Neural cell (in vitro differentiated cells): ENCODE measurements around the gene ZNF619. TPM values are rescaled to one million over a fixed set of nuclear protein-coding genes. Genes with fewer than 3 reads are reported as not detected.

Source experiments
- H2AFZ ChIP-seq: fragments of 200-600, 300-800 bp; sonication (generic), shearing (Covaris generic); 2 replicates; pipeline ENCODE4 v1.6.0; 2014; ENCODE audit warnings: low read depth, mild to moderate bottlenecking, antibody characterized with exemption, low read length, moderate library complexity
- H3F3A ChIP-seq: fragments of 200-600 bp; shearing (Covaris generic); 2 replicates; pipeline ENCODE4 v1.6.1; 2016; ENCODE audit warnings: mild to moderate bottlenecking, moderate library complexity, mixed read lengths, antibody characterized with exemption, low read length; ENCODE audit not compliant: insufficient read depth, poor library complexity, severe bottlenecking
- H3K27ac ChIP-seq: fragments of 200-600, 300-800 bp; sonication (generic), shearing (Covaris generic); 2 replicates; pipeline ENCODE4 v1.5.1; 2014; ENCODE audit warnings: mild to moderate bottlenecking, low read length, moderate library complexity
- H3K27me3 ChIP-seq: fragments of 300-800, 200-600 bp; sonication (generic), shearing (Covaris generic); 2 replicates; pipeline ENCODE4 v1.6.0; 2014; ENCODE audit warnings: mild to moderate bottlenecking, low read depth, low read length, moderate library complexity; ENCODE audit not compliant: insufficient read depth
- H3K36me3 ChIP-seq: fragments of 300-800, 200-600 bp; sonication (generic), shearing (Covaris generic); 2 replicates; pipeline ENCODE4 v1.5.1; 2014; ENCODE audit warnings: mild to moderate bottlenecking, antibody characterized with exemption, low read length, moderate library complexity; ENCODE audit not compliant: insufficient read depth
- H3K4me2 ChIP-seq: fragments of 300-800, 200-600 bp; sonication (generic), shearing (Covaris generic); 2 replicates; pipeline ENCODE4 v1.6.0; 2014; ENCODE audit warnings: mild to moderate bottlenecking, low read length
- H3K4me3 ChIP-seq: fragments of 300-800, 200-600 bp; sonication (generic), shearing (Covaris generic); 2 replicates; pipeline ENCODE4 v1.5.1; 2014; ENCODE audit warnings: mild to moderate bottlenecking, low read length, moderate library complexity
- H3K79me2 ChIP-seq: fragments of 200-600 bp; shearing (Covaris generic); replicated peaks from 2 replicates; pipeline ENCODE4 v1.6.0; 2014; ENCODE audit warnings: mild to moderate bottlenecking, low read length, moderate library complexity; ENCODE audit not compliant: insufficient read depth
- H3K9ac ChIP-seq: fragments of 300-800, 200-600 bp; sonication (generic), shearing (Covaris generic); 2 replicates; pipeline ENCODE4 v1.6.1; 2016; ENCODE audit warnings: mild to moderate bottlenecking, low read length, mixed read lengths
- H3K9me2 ChIP-seq: fragments of 200-600 bp; shearing (Covaris generic); 2 replicates; pipeline ENCODE4 v1.6.1; 2016; ENCODE audit warnings: mild to moderate bottlenecking, low read length, mixed read lengths; ENCODE audit not compliant: insufficient read depth
- H3K9me3 ChIP-seq: fragments of 200-600, 300-800 bp; sonication (generic), shearing (Covaris generic); 2 replicates; pipeline ENCODE4 v1.6.1; 2016; ENCODE audit warnings: mild to moderate bottlenecking, mixed run types, low read length, moderate library complexity, mixed read lengths
- H4K20me1 ChIP-seq: fragments of 200-600 bp; shearing (Covaris generic); 2 replicates; pipeline ENCODE4 v1.6.1; 2016; ENCODE audit warnings: mild to moderate bottlenecking, mixed run types; ENCODE audit not compliant: insufficient read depth
- EP300 ChIP-seq: fragments of 450-650 bp; conservative IDR thresholded peaks from 2 replicates; pipeline ENCODE4 v1.6.1; 2014; ENCODE audit warnings: antibody characterized with exemption, mild to moderate bottlenecking, moderate library complexity; ENCODE audit not compliant: poor library complexity, severe bottlenecking
- EZH2 ChIP-seq: fragments of 200-600, 300-800 bp; shearing (Covaris generic), sonication (generic); IDR thresholded peaks from 2 replicates; pipeline ENCODE4 v1.6.1; 2014; ENCODE audit warnings: antibody characterized with exemption, low read length, borderline replicate concordance, mild to moderate bottlenecking; ENCODE audit not compliant: insufficient read depth, poor library complexity, severe bottlenecking
- MXI1 ChIP-seq: fragments of 450-650 bp; conservative IDR thresholded peaks from 2 replicates; pipeline ENCODE4 v1.6.1; 2014; ENCODE audit warnings: antibody characterized with exemption, mild to moderate bottlenecking; ENCODE audit not compliant: poor library complexity, severe bottlenecking
- POLR2AphosphoS5 ChIP-seq: IDR thresholded peaks from 2 replicates; pipeline ENCODE4 v1.6.1; 2012
- RAD21 ChIP-seq: fragments of 450-650 bp; conservative IDR thresholded peaks from 2 replicates; pipeline ENCODE4 v1.6.1; 2014; ENCODE audit warnings: antibody characterized with exemption, mild to moderate bottlenecking, moderate library complexity
- SMC3 ChIP-seq: fragments of 450-650 bp; conservative IDR thresholded peaks from 2 replicates; pipeline ENCODE4 v1.6.1; 2014; ENCODE audit warnings: antibody characterized with exemption, mild to moderate bottlenecking, moderate library complexity; ENCODE audit not compliant: poor library complexity
- TAF1 ChIP-seq: IDR thresholded peaks from 2 replicates; pipeline ENCODE4 v1.6.1; 2012; ENCODE audit warnings: low read depth
- polyA plus RNA-seq: library from polyadenylated mRNA; depleted of rRNA; stranded (reverse); fragments of >200 nt; gene quantifications from 2 replicates; pipeline ENCODE4 v1.2.3, GENCODE V29; 2014
- TF ChIP-seq, protein P1 (sequence below): fragments of 450-650 bp; IDR thresholded peaks from 2 replicates; pipeline ENCODE4 v1.5.1; 2014; ENCODE audit warnings: antibody characterized with exemption, mild to moderate bottlenecking, moderate library complexity; ENCODE audit not compliant: poor library complexity, severe bottlenecking
- TF ChIP-seq, protein P2 (sequence below): IDR thresholded peaks from 2 replicates; pipeline ENCODE4 v1.6.1; 2012; ENCODE audit warnings: borderline replicate concordance

ZNF619 gene
- polyA plus RNA-seq, 1 donor from 2014 or later, result 0.33 TPM

GRCh38 chr3:40497288-40497687 is 20.4 kb downstream of the ZNF619 start:
- Histone ChIP-seq H3K4me3 (no peak overlapping the region), H3K9me2 (no peaks in the 10 kb centered on the region), H3K27me3 (no peaks in the 10 kb centered on the region), H3K4me2 (no peak overlapping the region), H2AFZ (no peak overlapping the region), H3F3A (no peaks in the 10 kb centered on the region), H3K79me2 (no peaks in the 10 kb centered on the region), H3K9ac (no peak overlapping the region), H3K27ac (no peak overlapping the region), H3K36me3 (no peaks in the 10 kb centered on the region), H4K20me1 (no peaks in the 10 kb centered on the region), H3K9me3 (no peaks in the 10 kb centered on the region)
- TF ChIP-seq SMC3 (no peak), POLR2AphosphoS5 (no peak), EZH2 (no peak), MXI1 (no peak), RAD21 (no peak), TAF1 (no peak), EP300 (no peak)
- TF ChIP-seq, protein P1, sequence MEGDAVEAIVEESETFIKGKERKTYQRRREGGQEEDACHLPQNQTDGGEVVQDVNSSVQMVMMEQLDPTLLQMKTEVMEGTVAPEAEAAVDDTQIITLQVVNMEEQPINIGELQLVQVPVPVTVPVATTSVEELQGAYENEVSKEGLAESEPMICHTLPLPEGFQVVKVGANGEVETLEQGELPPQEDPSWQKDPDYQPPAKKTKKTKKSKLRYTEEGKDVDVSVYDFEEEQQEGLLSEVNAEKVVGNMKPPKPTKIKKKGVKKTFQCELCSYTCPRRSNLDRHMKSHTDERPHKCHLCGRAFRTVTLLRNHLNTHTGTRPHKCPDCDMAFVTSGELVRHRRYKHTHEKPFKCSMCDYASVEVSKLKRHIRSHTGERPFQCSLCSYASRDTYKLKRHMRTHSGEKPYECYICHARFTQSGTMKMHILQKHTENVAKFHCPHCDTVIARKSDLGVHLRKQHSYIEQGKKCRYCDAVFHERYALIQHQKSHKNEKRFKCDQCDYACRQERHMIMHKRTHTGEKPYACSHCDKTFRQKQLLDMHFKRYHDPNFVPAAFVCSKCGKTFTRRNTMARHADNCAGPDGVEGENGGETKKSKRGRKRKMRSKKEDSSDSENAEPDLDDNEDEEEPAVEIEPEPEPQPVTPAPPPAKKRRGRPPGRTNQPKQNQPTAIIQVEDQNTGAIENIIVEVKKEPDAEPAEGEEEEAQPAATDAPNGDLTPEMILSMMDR, result no peak
- TF ChIP-seq, protein P2, sequence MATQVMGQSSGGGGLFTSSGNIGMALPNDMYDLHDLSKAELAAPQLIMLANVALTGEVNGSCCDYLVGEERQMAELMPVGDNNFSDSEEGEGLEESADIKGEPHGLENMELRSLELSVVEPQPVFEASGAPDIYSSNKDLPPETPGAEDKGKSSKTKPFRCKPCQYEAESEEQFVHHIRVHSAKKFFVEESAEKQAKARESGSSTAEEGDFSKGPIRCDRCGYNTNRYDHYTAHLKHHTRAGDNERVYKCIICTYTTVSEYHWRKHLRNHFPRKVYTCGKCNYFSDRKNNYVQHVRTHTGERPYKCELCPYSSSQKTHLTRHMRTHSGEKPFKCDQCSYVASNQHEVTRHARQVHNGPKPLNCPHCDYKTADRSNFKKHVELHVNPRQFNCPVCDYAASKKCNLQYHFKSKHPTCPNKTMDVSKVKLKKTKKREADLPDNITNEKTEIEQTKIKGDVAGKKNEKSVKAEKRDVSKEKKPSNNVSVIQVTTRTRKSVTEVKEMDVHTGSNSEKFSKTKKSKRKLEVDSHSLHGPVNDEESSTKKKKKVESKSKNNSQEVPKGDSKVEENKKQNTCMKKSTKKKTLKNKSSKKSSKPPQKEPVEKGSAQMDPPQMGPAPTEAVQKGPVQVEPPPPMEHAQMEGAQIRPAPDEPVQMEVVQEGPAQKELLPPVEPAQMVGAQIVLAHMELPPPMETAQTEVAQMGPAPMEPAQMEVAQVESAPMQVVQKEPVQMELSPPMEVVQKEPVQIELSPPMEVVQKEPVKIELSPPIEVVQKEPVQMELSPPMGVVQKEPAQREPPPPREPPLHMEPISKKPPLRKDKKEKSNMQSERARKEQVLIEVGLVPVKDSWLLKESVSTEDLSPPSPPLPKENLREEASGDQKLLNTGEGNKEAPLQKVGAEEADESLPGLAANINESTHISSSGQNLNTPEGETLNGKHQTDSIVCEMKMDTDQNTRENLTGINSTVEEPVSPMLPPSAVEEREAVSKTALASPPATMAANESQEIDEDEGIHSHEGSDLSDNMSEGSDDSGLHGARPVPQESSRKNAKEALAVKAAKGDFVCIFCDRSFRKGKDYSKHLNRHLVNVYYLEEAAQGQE, result no peak

- no peaks in the 10 kb centered on the region for H3F3A ChIP-seq
- no peaks in the 10 kb centered on the region for H3K9me2 ChIP-seq
- H2AFZ ChIP-seq, result no peak overlapping the region
These were observed 23.0 kb downstream of the ZNF619 start for GRCh38 chr3:40499952-40500351.

More at GRCh38 chr3:40499952-40500351, 23.0 kb downstream of the ZNF619 start:
- TF ChIP-seq RAD21, result no peak
- TF ChIP-seq, protein P1, result no peak
- no peak for TF ChIP-seq TAF1
- no peak for TF ChIP-seq EZH2
- no peak for TF ChIP-seq POLR2AphosphoS5
- TF ChIP-seq EP300, result no peak
- TF ChIP-seq MXI1, result no peak
- TF ChIP-seq, protein P2, result no peak
- no peak for TF ChIP-seq SMC3
- Histone ChIP-seq H3K36me3 (no peaks in the 10 kb centered on the region), H3K79me2 (no peaks in the 10 kb centered on the region), H3K27me3 (no peaks in the 10 kb centered on the region), H3K9ac (no peak overlapping the region), H3K9me3 (no peaks in the 10 kb centered on the region), H3K27ac (no peak overlapping the region), H4K20me1 (no peaks in the 10 kb centered on the region), H3K4me3 (no peak overlapping the region), H3K4me2 (no peak overlapping the region)
